H1 (cell line): Measurements from ENCODE around the gene MORF4L1. TPM values are rescaled to one million over a fixed set of nuclear protein-coding genes. Genes with fewer than 3 reads are reported as not detected.

ENCODE experiments used
- CTCF ChIA-PET: fragments of 300-600 bp; sonication (Branson Sonifier 250); formaldehyde crosslinking; loops from one replicate; lab custom pipeline; 2021; ENCODE audit not compliant: partially characterized antibody; lab: Charles Lee
- POLR2A ChIA-PET: fragments of 300-600 bp; sonication (Branson Sonifier 250); formaldehyde crosslinking; loops from one replicate; lab custom pipeline; 2021; ENCODE audit warnings: inconsistent platforms; ENCODE audit not compliant: partially characterized antibody; lab: Charles Lee
- DNase-seq, 2 experiments: peaks; one replicate each; pipeline versions ENCODE4 v3.0.0 to v3.0.0-alpha.2; 2010 to 2022; ENCODE audit warnings: low spot score in 2 of 2, low read depth in 1 of 2, mixed read lengths in 1 of 2
- FAIRE-seq: peaks from 2 replicates; lab custom pipeline; 2011; peaks lifted over from hg19 to GRCh38; lab: Jason Lieb, UNC
- H2AFZ ChIP-seq: 2 replicates; pipeline ENCODE4 v1.8.1; 2012; ENCODE audit warnings: low read length, inconsistent platforms
- H2AK5ac ChIP-seq: 2 replicates; pipeline ENCODE4 v1.6.1; 2013; ENCODE audit warnings: low read depth, low read length
- H2BK120ac ChIP-seq: replicated peaks from 2 replicates; pipeline ENCODE3; 2013; ENCODE audit warnings: low read depth, low read length, inconsistent platforms
- H2BK12ac ChIP-seq: 2 replicates; pipeline ENCODE4 v1.6.1; 2013; ENCODE audit warnings: low read depth, low read length
- H2BK15ac ChIP-seq: 2 replicates; pipeline ENCODE4 v1.6.1; 2013; ENCODE audit warnings: low read length
- H2BK20ac ChIP-seq: 2 replicates; pipeline ENCODE4 v1.6.1; 2013; ENCODE audit warnings: low read length
- H2BK5ac ChIP-seq: 2 replicates; pipeline ENCODE4 v1.6.1; 2013; ENCODE audit warnings: low read depth, low read length
- H3K14ac ChIP-seq: 2 replicates; pipeline ENCODE4 v1.6.1; 2013; ENCODE audit warnings: inconsistent platforms; ENCODE audit not compliant: insufficient read length
- H3K18ac ChIP-seq: 2 replicates; pipeline ENCODE4 v1.6.1; 2013; ENCODE audit warnings: low read length; ENCODE audit errors: extremely low read depth
- H3K23ac ChIP-seq: 2 replicates; pipeline ENCODE4 v1.6.1; 2013; ENCODE audit warnings: inconsistent platforms; ENCODE audit not compliant: insufficient read length
- H3K23me2 ChIP-seq: 2 replicates; pipeline ENCODE4 v1.6.1; 2013; ENCODE audit warnings: low read depth, low read length
- H3K27ac ChIP-seq: 2 replicates; pipeline ENCODE4 v1.6.1; 2011; ENCODE audit warnings: low read depth, low read length, inconsistent platforms
- H3K27me3 ChIP-seq, 4 experiments: replicated peaks in 1 of 4; 1 replicate in 1 of 4; 2 replicates in 3 of 4; pipeline versions ENCODE4 v1.6.1 to v1.8.1; 2011 to 2013; ENCODE audit warnings: low read length in 3 of 4, mild to moderate bottlenecking in 3 of 4, inconsistent platforms in 2 of 4, mixed read lengths in 2 of 4, moderate library complexity in 1 of 4; ENCODE audit not compliant: control insufficient read depth in 3 of 4, insufficient read depth in 3 of 4; ENCODE audit errors: extremely low read depth in 1 of 4
- H3K36me3 ChIP-seq, 4 experiments: 2 replicates each; pipeline versions ENCODE4 v1.6.1 to v1.8.1; 2011 to 2013; ENCODE audit warnings: mild to moderate bottlenecking in 4 of 4, low read length in 3 of 4, moderate library complexity in 2 of 4, control low read depth in 1 of 4, inconsistent platforms in 1 of 4; ENCODE audit not compliant: insufficient read depth in 4 of 4, control insufficient read depth in 2 of 4
- H3K4ac ChIP-seq: replicated peaks from 2 replicates; pipeline ENCODE3; 2013; ENCODE audit warnings: low read length, low read depth, mixed read lengths, inconsistent platforms; ENCODE audit not compliant: insufficient read length
- H3K4me1 ChIP-seq, 4 experiments: replicated peaks in 1 of 4; 1 replicate in 1 of 4; 2 replicates in 3 of 4; pipeline versions ENCODE4 v1.6.1 to v1.8.1; 2011 to 2013; ENCODE audit warnings: low read length in 3 of 4, inconsistent platforms in 2 of 4, mixed read lengths in 1 of 4; ENCODE audit not compliant: insufficient read depth in 4 of 4, control insufficient read depth in 3 of 4
- H3K4me2 ChIP-seq, 2 experiments: 2 replicates each; pipeline versions ENCODE4 v1.6.1 to v1.8.1; 2011 to 2013; ENCODE audit warnings: low read depth in 2 of 2, low read length in 2 of 2, control low read depth in 1 of 2, inconsistent platforms in 1 of 2, mild to moderate bottlenecking in 1 of 2; ENCODE audit not compliant: insufficient read depth in 1 of 2
- H3K4me3 ChIP-seq, 4 experiments: fragments of 200-600, 300-600 bp in 1 of 4; sonication (generic), shearing (Covaris generic), sonication (Bioruptor Twin) in 1 of 4; 2 replicates each; pipeline versions ENCODE4 v1.5.1 to v1.8.1; 2011 to 2016; ENCODE audit warnings: low read length in 4 of 4, low read depth in 3 of 4, control low read depth in 2 of 4, inconsistent platforms in 2 of 4, mild to moderate bottlenecking in 2 of 4, mixed read lengths in 1 of 4, moderate library complexity in 1 of 4; ENCODE audit not compliant: insufficient read depth in 2 of 4; ENCODE audit errors: extremely low read depth in 1 of 4
- H3K56ac ChIP-seq: replicated peaks from 2 replicates; pipeline ENCODE3; 2013; ENCODE audit warnings: low read depth, mild to moderate bottlenecking, mixed read lengths, low read length, inconsistent platforms; ENCODE audit not compliant: insufficient read length
- H3K79me1 ChIP-seq: 2 replicates; pipeline ENCODE4 v1.6.1; 2013; ENCODE audit warnings: low read depth, low read length, control low read depth
- H3K79me2 ChIP-seq, 2 experiments: 2 replicates each; pipeline versions ENCODE4 v1.6.1 to v1.8.1; 2012 to 2013; ENCODE audit warnings: low read length in 2 of 2, mild to moderate bottlenecking in 2 of 2, inconsistent platforms in 1 of 2; ENCODE audit not compliant: insufficient read depth in 2 of 2, control insufficient read depth in 1 of 2
- H3K9ac ChIP-seq, 4 experiments: replicated peaks in 1 of 4; 1 replicate in 1 of 4; 2 replicates in 3 of 4; pipeline versions ENCODE4 v1.6.1 to v1.8.1; 2011 to 2013; ENCODE audit warnings: low read depth in 3 of 4, low read length in 3 of 4, control low read depth in 2 of 4, mild to moderate bottlenecking in 2 of 4, moderate library complexity in 2 of 4, inconsistent platforms in 1 of 4; ENCODE audit errors: extremely low read depth in 1 of 4
- H3K9me3 ChIP-seq, 2 experiments: 2 replicates each; pipeline versions ENCODE4 v1.6.1 to v1.8.1; 2012 to 2013; ENCODE audit warnings: mild to moderate bottlenecking in 2 of 2, moderate library complexity in 2 of 2, control low read depth in 1 of 2, inconsistent platforms in 1 of 2, low read depth in 1 of 2, low read length in 1 of 2, mixed read lengths in 1 of 2; ENCODE audit not compliant: insufficient read depth in 2 of 2
- H4K20me1 ChIP-seq, 2 experiments: replicated peaks in 1 of 2; 2 replicates each; pipeline versions ENCODE3 to v1.8.1; 2011 to 2013; ENCODE audit warnings: inconsistent platforms in 2 of 2, low read length in 2 of 2, mild to moderate bottlenecking in 1 of 2; ENCODE audit not compliant: insufficient read depth in 2 of 2, control insufficient read depth in 1 of 2
- H4K5ac ChIP-seq: 2 replicates; pipeline ENCODE4 v1.6.1; 2013; ENCODE audit warnings: low read length, low read depth, mixed read lengths, inconsistent platforms; ENCODE audit not compliant: insufficient read length
- H4K8ac ChIP-seq: 2 replicates; pipeline ENCODE4 v1.8.0; 2013; ENCODE audit warnings: mild to moderate bottlenecking, moderate library complexity, low read length, inconsistent platforms; ENCODE audit not compliant: insufficient read depth; ENCODE audit errors: extremely low read depth
- H4K91ac ChIP-seq: replicated peaks from 2 replicates; pipeline ENCODE3; 2013; ENCODE audit warnings: low read length, mixed read lengths, inconsistent platforms; ENCODE audit not compliant: insufficient read length
- MAFK ChIP-seq: IDR thresholded peaks from 2 replicates; pipeline ENCODE4 v1.6.1; 2012; ENCODE audit warnings: low read depth, mild to moderate bottlenecking, improper control_type of control experiment, low read length
- WGBS, 2 experiments: shearing (Covaris generic) in 1 of 2; methylation state at CpG; one replicate each; pipeline versions ENCODE4 v1.1.6 to v1.1.7; 2013 to 2015; ENCODE audit warnings: low lambda C conversion rate in 2 of 2, mixed read lengths in 2 of 2, inconsistent platforms in 1 of 2, low coverage in 1 of 2, missing lambda C conversion rate in 1 of 2; ENCODE audit not compliant: insufficient replicate concordance in 2 of 2, insufficient coverage in 1 of 2, insufficient read length in 1 of 2; ENCODE audit errors: extremely low coverage in 1 of 2, missing lambda C conversion rate in 1 of 2; 5-methylcytosine and 5-hydroxymethylcytosine counted together
- polyA plus RNA-seq, 7 experiments: library from polyadenylated mRNA; depleted of rRNA in 3 of 7; stranded (reverse) in 5 of 7; unstranded in 2 of 7; fragments of >200 nt in 5 of 7; fragments of 200-250 nt in 2 of 7; gene quantifications; 1 replicate in 5 of 7; 2 replicates in 1 of 7; 4 replicates in 1 of 7; pipeline versions ENCODE4 v1.2.1 to v1.2.3, GENCODE V29; 2011 to 2013; ENCODE audit warnings: missing spikeins in 2 of 7, mixed read lengths in 2 of 7
- total RNA-seq: library from RNA; stranded (reverse); fragmentation: NEBNext Ultra II Directional; extraction: Animal tissue kit (Norgen Biotek cat#: 25700); gene quantifications from 2 replicates; pipeline ENCODE4 v1.2.1, GENCODE V29; 2021

The MORF4L1 gene
- total and polyA plus RNA-seq, 2 of the 8 experiments (the other 6 are each of a cell fraction or from before 2014, with no cell fraction given): 260 to 533 TPM

DNA sequence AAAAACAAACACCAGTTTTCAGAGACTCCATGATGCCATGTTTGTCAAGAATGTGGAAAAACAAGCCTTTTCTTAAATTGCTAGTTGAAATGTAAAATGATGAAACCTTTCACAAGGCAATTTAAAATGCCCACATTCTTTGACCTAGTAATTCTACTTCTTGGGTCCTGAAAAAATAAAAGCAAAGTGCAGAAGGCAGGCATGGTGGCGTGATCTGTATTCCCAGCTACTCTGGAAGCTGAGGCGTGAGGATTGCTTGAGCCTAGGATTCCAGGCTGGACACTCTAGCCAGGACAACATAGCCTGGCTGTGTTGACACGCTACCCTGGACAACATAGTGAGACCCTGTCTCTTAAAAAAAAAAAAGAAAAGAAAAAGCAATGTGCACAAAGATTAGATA is 4.3 kb upstream of the MORF4L1 start:
- Histone ChIP-seq H3K23me2 (no peaks in the 10 kb centered on the region), H3K56ac (no peak overlapping the region), H3K27me3 (no peaks in the 10 kb centered on the region), H3K4me3 (no peak overlapping the region), H3K4ac (no peak overlapping the region), H2AK5ac (no peak overlapping the region), H3K79me2 (peaks cover 0 to 4% of the 10 kb centered on the region in 2 experiments; a peak in 1 of 4 replicates), H3K36me3 (no peaks in the 10 kb centered on the region), H2BK20ac (no peak overlapping the region), H3K27ac (no peak overlapping the region), H3K79me1 (no peaks in the 10 kb centered on the region), H3K9ac (no peak overlapping the region), H3K14ac (no peak overlapping the region), H4K91ac (no peak overlapping the region), H3K4me1 (no peaks in the 10 kb centered on the region), H3K4me2 (no peak overlapping the region), H4K8ac (no peak overlapping the region), H3K23ac (no peak overlapping the region), H2BK12ac (no peak overlapping the region), H4K20me1 (no peaks in the 10 kb centered on the region), H2BK15ac (no peak overlapping the region), H2BK5ac (no peak overlapping the region), H3K18ac (no peak overlapping the region), H2BK120ac (no peak overlapping the region), H3K9me3 (no peaks in the 10 kb centered on the region), H2AFZ (no peak overlapping the region), H4K5ac (no peak overlapping the region)
- TF ChIP-seq MAFK: no peak
- POLR2A ChIA-PET: no interaction called here
- no peak for FAIRE-seq
- WGBS, 2 experiments: 91% methylated on average over 3 of the region's 3 CpGs; no CpG with 5 or more reads in 1 of the 2 experiments
- CTCF ChIA-PET: interaction anchor here (1.3 kb wide), 1 partner anchor 53 kb away, joined by 3 read pairs; no protein-coding TSS in a partner anchor
- DNase-seq: no peak
